HG03442 (cell line): Measurements from ENCODE around the gene CEP135.
"Not testable (repeated sequence)": the region's sequence is repeated elsewhere in the genome, so short reads cannot be mapped to it uniquely, and the experiment has no call there.

Source experiments
- ATAC-seq: cut with Tn5 transposase; IDR thresholded peaks from one replicate; pipeline ENCODE4 v1.9.1; 2021; ENCODE audit warnings: mild to moderate bottlenecking, moderate library complexity; ENCODE audit not compliant: unreplicated experiment

CEP135 gene, protein sequence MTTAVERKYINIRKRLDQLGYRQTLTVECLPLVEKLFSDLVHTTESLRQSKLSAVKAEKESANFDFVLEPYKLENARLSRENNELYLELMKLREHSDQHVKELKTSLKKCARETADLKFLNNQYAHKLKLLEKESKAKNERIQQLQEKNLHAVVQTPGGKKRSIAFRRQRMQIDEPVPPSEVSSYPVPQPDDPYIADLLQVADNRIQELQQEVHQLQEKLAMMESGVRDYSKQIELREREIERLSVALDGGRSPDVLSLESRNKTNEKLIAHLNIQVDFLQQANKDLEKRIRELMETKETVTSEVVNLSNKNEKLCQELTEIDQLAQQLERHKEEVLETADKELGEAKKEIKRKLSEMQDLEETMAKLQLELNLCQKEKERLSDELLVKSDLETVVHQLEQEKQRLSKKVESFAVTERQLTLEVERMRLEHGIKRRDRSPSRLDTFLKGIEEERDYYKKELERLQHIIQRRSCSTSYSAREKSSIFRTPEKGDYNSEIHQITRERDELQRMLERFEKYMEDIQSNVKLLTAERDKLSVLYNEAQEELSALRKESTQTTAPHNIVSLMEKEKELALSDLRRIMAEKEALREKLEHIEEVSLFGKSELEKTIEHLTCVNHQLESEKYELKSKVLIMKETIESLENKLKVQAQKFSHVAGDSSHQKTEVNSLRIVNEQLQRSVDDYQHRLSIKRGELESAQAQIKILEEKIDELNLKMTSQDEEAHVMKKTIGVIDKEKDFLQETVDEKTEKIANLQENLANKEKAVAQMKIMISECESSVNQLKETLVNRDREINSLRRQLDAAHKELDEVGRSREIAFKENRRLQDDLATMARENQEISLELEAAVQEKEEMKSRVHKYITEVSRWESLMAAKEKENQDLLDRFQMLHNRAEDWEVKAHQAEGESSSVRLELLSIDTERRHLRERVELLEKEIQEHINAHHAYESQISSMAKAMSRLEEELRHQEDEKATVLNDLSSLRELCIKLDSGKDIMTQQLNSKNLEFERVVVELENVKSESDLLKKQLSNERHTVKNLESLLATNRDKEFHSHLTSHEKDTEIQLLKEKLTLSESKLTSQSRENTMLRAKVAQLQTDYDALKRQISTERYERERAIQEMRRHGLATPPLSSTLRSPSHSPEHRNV

DNA sequence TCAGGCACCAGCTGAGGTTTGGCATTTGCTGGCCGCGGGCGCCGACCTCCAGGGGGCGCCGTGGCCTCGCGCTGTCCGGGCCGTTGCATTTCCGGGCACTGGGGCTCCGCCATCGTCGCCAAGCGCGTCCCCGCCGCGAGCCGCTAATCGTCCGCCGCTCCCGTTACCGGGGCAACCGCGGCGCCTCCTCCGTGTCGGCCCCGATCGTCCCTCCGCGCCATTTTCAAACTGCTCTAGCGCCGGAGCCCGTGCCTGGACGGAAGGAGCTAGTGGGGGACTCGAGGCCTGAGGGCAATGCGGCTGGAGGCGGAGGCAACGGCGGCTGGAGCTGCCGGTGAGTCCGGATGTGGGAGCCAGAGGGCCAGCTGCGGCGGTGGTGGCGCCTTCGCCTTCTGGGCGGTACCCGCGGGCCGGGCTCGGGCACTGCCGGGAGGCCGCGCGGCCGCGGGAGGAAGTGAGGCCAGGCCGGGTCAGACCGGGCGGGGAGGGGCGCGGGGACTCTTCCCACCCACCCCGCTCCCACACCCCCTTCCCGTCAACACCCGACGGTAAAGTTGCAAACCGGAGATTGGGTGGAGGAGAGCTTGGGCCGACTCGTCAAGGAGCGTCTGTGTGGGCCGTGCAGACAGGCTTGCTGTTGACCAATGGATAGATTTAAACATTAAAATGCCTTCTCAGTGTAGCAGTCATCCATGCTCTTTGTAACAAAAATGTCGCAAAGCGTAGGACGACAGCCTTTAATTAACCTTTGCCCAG is at the start of gene CEP135:
TSS of gene CEP135 (plus strand) at position 220 of the 756 bp plus-strand sequence. CDS start 3,186 bp downstream, outside the sequence.
- ATAC-seq: peak; percentile 68

DNA sequence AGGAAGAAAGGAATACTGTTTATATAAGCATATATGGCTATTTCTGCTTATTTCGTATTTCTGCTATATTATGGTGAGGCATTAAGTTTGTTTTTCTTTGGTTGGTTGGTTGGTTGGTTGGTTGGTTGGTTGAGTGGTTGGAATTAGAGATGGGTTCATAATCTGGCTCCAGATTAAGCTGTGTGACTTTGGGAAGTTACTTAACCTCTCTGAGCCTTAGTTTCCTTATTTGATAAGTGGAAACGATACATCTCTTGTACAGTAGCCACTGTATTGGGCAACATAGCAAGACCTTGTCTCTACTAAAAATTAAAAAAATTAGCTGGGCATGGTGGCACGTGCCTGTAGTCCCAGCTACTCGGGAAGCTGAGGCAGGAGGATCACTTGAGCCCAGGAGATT is 46.1 kb upstream of the CEP135 start:
- ATAC-seq: no peak

GRCh38 chr4:55903577-55903976 is 45.2 kb upstream of the CEP135 start:
- no peak for ATAC-seq

GRCh38 chr4:55904576-55904975 is 44.2 kb upstream of the CEP135 start:
- no peak for ATAC-seq

GRCh38 chr4:55906323-55906722 is 42.4 kb upstream of the CEP135 start:
- ATAC-seq: no peak

- no peak for ATAC-seq
These were observed 41.8 kb upstream of the CEP135 start for GRCh38 chr4:55906989-55907388.

DNA sequence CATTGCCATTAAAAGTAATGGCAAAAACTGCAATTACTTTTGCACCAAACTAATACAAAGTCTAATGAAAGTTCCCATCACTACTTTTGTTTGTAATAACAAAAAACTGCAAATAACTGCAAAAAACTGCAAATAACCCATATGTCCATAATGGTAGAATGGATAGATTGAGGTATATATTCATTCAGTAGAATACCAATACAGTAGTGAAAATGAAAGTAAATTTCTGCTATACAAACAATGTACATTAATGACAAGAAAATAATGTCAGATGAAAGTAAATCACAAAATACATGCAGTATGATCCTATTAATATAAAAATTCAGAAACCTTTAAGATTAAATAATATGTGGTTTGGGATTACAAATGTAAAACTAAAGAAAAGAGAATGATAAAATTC is 41.3 kb upstream of the CEP135 start:
- no peak for ATAC-seq

DNA sequence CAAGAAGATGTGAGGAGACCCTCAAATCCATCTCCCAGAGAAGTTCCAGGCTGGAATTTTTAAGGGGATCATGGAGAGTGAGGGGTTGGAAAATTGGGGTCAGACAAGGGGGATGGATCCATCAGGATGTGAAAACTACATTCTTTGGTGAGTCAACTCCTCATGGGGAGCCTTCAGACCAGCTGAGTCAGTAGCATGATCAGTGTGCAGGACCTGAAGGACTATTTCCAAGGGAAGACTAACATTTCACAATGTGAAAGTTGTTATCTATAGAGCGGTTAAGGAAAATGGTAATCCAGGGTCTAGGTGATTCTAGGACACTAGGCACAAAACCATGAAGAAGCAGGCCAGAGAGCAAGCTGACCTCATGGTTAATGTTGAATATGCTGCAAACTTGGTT is 38.6 kb upstream of the CEP135 start:
- ATAC-seq: no peak

DNA sequence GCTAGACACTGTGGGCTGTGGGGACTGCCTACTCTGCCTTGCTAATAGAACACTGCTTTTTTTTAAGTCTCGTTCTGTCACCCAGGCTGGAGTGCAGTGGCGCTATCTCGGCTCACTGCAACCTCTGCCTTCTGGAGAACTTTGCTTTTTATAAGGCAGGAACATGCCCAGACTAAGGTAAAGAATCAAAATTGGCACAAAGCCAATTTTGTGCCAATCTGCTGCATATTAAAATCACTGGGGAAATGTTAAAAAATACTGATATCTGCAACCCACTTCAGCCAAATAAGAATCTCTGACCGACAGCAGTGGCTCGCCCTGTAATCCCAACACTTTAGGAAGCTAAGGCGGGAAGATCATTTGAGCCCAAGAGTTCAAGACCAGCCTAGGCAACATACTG is 36.5 kb upstream of the CEP135 start:
- ATAC-seq: no peak

DNA sequence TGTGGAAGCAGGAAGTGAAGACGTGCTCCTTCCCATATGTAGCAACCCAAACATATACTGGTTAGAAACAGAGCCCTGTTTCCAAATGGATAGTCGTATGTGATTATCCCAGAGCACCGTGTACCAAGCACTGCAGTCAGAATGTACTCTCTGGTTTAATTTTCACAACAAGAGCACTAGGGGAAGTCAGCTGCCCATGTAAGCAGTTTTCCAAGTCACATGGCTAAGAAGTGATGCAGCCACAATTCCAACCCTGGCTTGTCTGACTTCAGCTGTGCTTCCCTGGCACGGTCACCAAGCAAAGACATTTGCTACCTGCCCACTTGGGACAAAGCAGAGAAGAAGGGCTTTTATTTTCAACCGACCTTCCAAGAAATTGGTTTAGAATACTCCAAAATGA is 28.2 kb upstream of the CEP135 start:
- ATAC-seq: no peak

DNA sequence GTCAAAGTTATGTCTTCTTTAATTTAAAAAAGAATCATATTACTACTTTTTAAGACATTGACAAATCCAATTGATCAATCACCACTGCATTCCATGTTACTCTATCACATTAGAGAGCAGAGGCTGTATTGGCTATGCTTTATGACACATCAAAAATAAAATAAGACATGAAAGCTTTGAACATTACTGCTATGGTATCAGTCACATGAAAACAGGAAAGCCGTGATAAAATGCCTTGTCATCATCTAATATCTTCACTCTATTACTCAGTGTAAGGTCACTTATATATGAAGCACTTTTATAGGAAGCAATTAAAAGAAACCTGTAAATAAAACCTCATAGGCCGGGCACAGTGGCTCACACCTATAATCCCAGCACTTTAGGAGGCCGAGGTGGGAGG is 27.7 kb upstream of the CEP135 start:
- no peak for ATAC-seq

DNA sequence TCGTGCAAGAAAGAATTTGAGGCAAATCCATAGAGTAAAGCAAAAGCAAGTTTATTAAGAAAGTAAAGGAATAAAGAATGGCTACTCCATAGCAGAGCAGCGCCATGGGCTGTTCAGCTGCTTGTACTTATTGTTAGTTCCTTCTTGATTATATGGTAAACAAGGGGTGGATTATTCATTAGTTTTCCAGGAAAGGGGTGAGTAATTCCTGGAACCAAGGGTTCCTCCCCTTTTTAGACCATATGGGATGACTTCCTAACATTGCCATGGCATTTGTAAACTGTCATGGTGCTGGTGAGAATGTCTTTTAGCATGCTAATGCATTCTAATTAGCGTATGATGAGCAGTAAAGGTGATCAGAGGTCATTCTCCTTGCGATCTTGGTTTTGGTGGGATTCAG is 23.5 kb upstream of the CEP135 start:
- no peak for ATAC-seq

GRCh38 chr4:55926610-55927009 is 22.1 kb upstream of the CEP135 start:
- ATAC-seq: no peak

- no peak for ATAC-seq
These were observed 20.8 kb upstream of the CEP135 start for GRCh38 chr4:55927803-55928437.

- no peak for ATAC-seq
These were observed 19.9 kb upstream of the CEP135 start for GRCh38 chr4:55928846-55929245.

DNA sequence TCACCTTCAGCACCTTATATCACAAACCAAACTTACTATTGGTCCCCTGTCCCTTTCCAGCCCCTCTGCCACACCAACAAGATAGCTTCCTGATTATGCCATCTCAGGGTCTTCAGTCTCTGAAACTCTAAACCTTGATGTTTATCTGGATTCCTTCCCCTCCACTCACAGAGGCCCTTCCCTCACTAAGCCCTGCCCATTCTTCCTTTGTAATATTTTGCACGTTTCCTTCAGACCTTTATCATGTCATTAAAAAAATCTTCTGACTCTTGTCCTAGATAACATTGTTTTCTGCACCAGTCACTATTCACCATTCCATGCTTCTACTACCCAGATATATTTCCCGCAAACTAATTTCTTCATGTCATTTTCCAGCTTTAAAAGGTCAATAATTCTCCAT is 17.7 kb upstream of the CEP135 start:
- no peak for ATAC-seq

DNA sequence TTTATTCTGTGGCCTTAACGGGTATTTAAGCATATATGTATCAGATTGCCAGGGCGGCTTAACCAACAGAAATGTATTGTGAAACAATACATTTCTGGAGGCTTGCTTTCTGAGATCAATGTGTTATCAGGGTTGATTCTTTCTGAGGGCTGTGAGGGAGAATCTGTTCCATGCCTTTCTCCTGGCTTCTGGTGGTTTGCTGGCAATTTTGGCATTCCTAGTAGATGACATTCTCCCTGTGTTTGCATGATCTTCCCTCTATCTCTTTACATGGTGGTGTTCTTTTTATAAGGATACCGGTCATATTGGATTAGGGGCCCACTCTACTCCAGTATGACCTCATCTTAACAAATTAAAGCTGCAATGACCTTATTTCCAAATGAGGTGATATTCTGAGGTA is 16.9 kb upstream of the CEP135 start:
- no peak for ATAC-seq

DNA sequence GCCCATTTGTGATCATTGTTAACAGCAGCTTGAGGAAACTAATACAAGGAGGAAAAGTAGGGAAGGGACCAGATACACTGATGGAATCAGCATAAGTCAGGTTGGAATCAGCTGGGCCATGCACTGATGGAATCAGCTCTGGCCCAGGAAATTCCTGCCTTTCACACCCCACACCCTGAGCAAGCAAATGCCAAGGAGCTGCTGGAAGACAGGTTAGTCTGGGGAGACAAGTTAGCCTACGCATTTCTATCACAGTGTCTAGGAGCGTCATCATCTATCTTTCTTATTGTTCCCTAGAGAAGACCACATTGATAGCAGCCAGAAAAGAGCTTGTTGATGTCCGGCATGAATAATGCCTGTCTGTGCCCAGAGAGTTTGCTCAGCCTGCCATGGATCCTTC is 16.2 kb upstream of the CEP135 start:
- no peak for ATAC-seq

GRCh38 chr4:55933611-55934010 is 15.1 kb upstream of the CEP135 start:
- no peak for ATAC-seq

DNA sequence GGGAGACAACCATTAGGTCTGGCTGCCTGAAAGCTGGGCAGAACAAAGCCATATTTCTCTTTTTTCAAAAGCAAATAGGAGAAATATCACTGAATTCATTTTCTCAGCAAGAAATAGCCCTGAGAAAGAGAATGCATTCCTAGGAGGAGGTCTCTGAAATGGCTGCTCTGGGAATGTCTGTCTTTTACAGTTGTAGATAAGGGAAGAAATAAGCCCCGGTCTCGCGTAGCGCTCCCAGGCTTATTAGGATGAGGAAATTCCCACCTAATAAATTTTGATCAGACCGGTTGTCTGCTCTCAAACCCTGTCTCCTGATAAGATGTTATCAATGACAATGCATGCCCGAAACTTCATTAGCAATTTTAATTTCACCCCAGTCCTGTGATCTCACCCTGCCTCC is 12.8 kb upstream of the CEP135 start:
- not testable (repeated sequence) for ATAC-seq
